Measurements from ENCODE around the gene SMYD3. TPM values are rescaled to one million over a fixed set of nuclear protein-coding genes. Genes with fewer than 3 reads are reported as not detected.

SMYD3 gene
- total and polyA plus RNA-seq, 12 donors, result 13.5 to 78.2 (median 26.8) TPM

- Histone ChIP-seq H3K9me3 (replicated peaks in 1 of 3) (no peaks in the 10 kb centered on the region), H3K27ac (peak overlapping the region in 1 of 5 donors; percentile 42), H3K4me1 (replicated peaks in 1 of 2) (peaks cover 0 to 13% of the 10 kb centered on the region in 2 donors), H3K27me3 (no peaks in the 10 kb centered on the region), H3K36me3 (replicated peaks in 1 of 2) (no peaks in the 10 kb centered on the region), H3K4me3 (no peak overlapping the region)
- 64 to 75% (median 69%) methylated on average over 9 of the region's 9 CpGs for whole genome bisulfite sequencing, 4 donors
- intact Hi-C loops (cut with DNase I), result no loop called here
- TF ChIP-seq CTCF (IDR thresholded peaks at IDR 0.05) (no peak), POLR2A (IDR thresholded peaks at IDR 0.05) (no peak)
- no peak for DNase-seq
Measured at GRCh38 chr1:245859493-245860114, 647.5 kb downstream of the SMYD3 start.

DNA sequence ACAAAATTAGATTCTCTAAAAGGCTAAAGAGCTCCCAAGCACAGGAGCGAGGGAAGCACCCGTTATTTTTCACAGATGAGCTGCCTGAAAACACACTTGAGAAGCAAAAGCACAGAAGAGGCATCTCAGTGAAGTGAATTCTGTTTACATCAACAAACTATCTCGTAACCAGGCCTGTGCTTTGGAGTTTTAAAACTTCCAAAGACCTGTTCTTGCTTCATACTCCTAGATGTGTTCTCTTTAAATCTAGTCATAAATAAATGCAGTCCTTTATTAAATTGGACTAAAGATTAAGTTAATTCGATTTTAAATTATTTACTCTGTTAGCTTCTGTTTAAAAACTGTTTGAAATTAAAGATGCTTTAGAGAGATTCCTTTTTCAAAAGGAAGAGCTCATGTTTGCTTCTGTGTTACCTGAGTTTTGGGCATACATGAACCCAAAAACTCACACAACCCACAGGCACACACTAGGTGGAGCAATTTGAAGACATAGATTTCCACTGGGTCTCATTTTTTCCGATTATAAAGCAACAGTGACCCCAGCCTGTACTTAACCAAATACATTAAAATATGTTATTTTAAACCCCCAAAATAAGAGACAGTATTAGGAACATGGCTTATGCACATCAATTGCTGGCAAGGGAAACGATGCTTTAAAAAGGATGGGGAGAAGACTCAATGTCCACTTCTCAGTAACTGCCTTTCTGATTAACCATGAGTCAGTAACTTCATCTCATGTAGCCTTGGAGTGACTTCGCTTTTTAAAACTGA lies 648.2 kb downstream of the SMYD3 start:
- no peaks in the 10 kb centered on the region for H3K36me3 ChIP-seq (replicated peaks in 1 of 2)
- 65 to 79% (median 69%) methylated on average over 7 of the region's 7 CpGs for WGBS, 4 donors
- H3K9me3 ChIP-seq (replicated peaks in 1 of 3), result no peaks in the 10 kb centered on the region
- no peak for TF ChIP-seq POLR2A (IDR thresholded peaks at IDR 0.05)
- TF ChIP-seq CTCF (IDR thresholded peaks at IDR 0.05), result peak in 1 of 6 experiments; percentile 19
- no peak overlapping the region for H3K4me3 ChIP-seq
- intact Hi-C loops (cut with DNase I), result no loop called here
- peaks cover 0 to 13% of the 10 kb centered on the region in 2 donors for H3K4me1 ChIP-seq (replicated peaks in 1 of 2)
- no peak for DNase-seq
- no peak overlapping the region for H3K27ac ChIP-seq
- H3K27me3 ChIP-seq, result no peaks in the 10 kb centered on the region

GRCh38 chr1:245858022-245858721 lies 648.9 kb downstream of the SMYD3 start:
- DNase-seq, result no peak
- Histone ChIP-seq H3K27ac (no peak overlapping the region), H3K4me3 (no peak overlapping the region), H3K4me1 (replicated peaks in 1 of 2) (peaks cover 0 to 13% of the 10 kb centered on the region in 2 donors), H3K36me3 (replicated peaks in 1 of 2) (no peaks in the 10 kb centered on the region), H3K27me3 (no peaks in the 10 kb centered on the region), H3K9me3 (replicated peaks in 1 of 3) (no peaks in the 10 kb centered on the region)
- no peak for TF ChIP-seq POLR2A (IDR thresholded peaks at IDR 0.05)
- TF ChIP-seq CTCF (IDR thresholded peaks at IDR 0.05), result no peak
- intact Hi-C loops (cut with DNase I), result no loop called here
- WGBS, 4 donors, result 86 to 96% (median 92%) methylated on average over 13 of the region's 13 CpGs

DNA sequence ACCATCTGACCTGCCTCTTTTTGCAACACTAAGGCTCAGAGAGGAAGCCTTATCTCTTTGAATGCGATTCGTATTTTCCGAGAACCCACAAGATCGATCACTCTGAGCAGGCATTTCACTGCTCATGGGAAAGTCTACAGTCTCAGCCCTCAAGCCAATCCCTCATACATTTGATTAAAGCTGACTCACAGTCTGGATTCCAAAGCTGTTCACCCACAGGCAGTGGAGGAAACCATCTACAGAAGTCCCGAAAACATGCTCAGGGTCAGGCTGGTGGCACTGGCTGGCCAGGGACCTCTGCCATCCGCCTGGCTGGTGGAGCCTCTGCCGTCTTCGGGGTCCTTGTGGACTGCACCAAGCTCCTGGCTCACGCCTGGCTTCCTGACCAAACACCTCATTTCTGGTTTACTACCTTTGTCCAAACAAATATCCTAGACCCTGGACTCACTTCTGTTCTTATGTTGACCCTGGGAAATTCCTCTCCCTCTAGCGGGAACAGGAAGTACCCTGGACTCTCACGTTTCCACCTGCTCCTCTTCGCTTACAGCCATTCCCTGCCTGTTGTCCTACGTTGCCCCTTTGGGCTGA lies 650.0 kb downstream of the SMYD3 start:
- no peaks in the 10 kb centered on the region for H3K36me3 ChIP-seq (replicated peaks in 1 of 2)
- WGBS, 4 donors, result 77 to 93% (median 82%) methylated on average over 10 to 13 of the region's 13 CpGs
- peaks cover 0 to 13% of the 10 kb centered on the region in 2 donors for H3K4me1 ChIP-seq (replicated peaks in 1 of 2)
- no peak overlapping the region for H3K27ac ChIP-seq
- no peak for DNase-seq
- no peaks in the 10 kb centered on the region for H3K9me3 ChIP-seq (replicated peaks in 1 of 3)
- H3K27me3 ChIP-seq, result no peaks in the 10 kb centered on the region
- intact Hi-C loops (cut with DNase I), result no loop called here
- H3K4me3 ChIP-seq, result no peak overlapping the region
- no peak for TF ChIP-seq CTCF (IDR thresholded peaks at IDR 0.05)
- no peak for TF ChIP-seq POLR2A (IDR thresholded peaks at IDR 0.05)

All from adrenal gland (tissue), 12 donors.